ENCODE data around the gene MTG2. TPM values are rescaled to one million over a fixed set of nuclear protein-coding genes. Genes with fewer than 3 reads are reported as not detected.

MTG2 gene
- total RNA-seq, 1 experiment from 2014 or later = 27.9 TPM

DNA sequence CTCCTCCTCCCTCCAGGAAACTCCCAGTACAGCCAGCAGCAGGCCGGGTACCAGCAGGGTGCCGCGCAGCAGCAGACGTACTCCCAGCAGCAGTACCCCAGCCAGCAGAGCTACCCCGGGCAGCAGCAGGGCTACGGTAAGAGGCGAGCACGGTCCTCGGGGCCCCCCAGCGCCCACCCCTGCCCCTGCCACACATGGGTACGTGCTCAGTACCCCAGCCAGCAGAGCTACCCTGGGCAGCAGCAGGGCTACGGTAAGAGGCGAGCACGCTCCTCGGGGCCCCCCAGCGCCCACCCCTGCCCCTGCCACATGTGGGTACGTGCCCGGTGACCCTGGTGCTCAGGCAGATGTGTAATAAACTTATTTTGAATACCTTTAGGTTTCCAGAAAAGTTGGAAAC lies 10.2 kb upstream of the MTG2 start:
- H3K4me3 Mint-ChIP-seq = no peak overlapping the region
- no peaks in the 10 kb centered on the region for H3K27me3 Mint-ChIP-seq (ENCODE audit: low read depth)
- no peak for DNase-seq (ENCODE audit: low spot score)
- H3K9me3 Mint-ChIP-seq = no peaks in the 10 kb centered on the region
- POLR2A ChIA-PET = no interaction called here
- H3K27ac Mint-ChIP-seq = no peak overlapping the region
- H3K4me1 Mint-ChIP-seq = no peaks in the 10 kb centered on the region
- ATAC-seq = no peak
- TF ChIP-seq, protein P1, sequence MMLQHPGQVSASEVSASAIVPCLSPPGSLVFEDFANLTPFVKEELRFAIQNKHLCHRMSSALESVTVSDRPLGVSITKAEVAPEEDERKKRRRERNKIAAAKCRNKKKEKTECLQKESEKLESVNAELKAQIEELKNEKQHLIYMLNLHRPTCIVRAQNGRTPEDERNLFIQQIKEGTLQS (CRISPR knock-in tag; conservative IDR thresholded peaks at IDR 0.05) = no peak
- TF ChIP-seq CREB1 (CRISPR knock-in tag; IDR thresholded peaks at IDR 0.05) = no peak
- TF ChIP-seq ZNF263 (CRISPR knock-in tag; IDR thresholded peaks at IDR 0.05; ENCODE audit: low read depth) = no peak
- TF ChIP-seq ATF1 (CRISPR knock-in tag; IDR thresholded peaks at IDR 0.05) = no peak
- no peak for TF ChIP-seq GRHL2 (CRISPR knock-in tag; IDR thresholded peaks at IDR 0.05; ENCODE audit: insufficient replicate concordance, severe bottlenecking)
- TF ChIP-seq, protein P2, sequence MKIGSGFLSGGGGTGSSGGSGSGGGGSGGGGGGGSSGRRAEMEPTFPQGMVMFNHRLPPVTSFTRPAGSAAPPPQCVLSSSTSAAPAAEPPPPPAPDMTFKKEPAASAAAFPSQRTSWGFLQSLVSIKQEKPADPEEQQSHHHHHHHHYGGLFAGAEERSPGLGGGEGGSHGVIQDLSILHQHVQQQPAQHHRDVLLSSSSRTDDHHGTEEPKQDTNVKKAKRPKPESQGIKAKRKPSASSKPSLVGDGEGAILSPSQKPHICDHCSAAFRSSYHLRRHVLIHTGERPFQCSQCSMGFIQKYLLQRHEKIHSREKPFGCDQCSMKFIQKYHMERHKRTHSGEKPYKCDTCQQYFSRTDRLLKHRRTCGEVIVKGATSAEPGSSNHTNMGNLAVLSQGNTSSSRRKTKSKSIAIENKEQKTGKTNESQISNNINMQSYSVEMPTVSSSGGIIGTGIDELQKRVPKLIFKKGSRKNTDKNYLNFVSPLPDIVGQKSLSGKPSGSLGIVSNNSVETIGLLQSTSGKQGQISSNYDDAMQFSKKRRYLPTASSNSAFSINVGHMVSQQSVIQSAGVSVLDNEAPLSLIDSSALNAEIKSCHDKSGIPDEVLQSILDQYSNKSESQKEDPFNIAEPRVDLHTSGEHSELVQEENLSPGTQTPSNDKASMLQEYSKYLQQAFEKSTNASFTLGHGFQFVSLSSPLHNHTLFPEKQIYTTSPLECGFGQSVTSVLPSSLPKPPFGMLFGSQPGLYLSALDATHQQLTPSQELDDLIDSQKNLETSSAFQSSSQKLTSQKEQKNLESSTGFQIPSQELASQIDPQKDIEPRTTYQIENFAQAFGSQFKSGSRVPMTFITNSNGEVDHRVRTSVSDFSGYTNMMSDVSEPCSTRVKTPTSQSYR (CRISPR knock-in tag; IDR thresholded peaks at IDR 0.05) = no peak
- TF ChIP-seq MYBL2 (CRISPR knock-in tag; IDR thresholded peaks at IDR 0.05) = no peak
- no peak for TF ChIP-seq ZNF121 (CRISPR knock-in tag; IDR thresholded peaks at IDR 0.05)
- TF ChIP-seq ESRRA (CRISPR knock-in tag; IDR thresholded peaks at IDR 0.05; ENCODE audit: borderline replicate concordance) = no peak
- no peak for TF ChIP-seq NFE2L1 (CRISPR knock-in tag; IDR thresholded peaks at IDR 0.05)
- TF ChIP-seq, protein P3, sequence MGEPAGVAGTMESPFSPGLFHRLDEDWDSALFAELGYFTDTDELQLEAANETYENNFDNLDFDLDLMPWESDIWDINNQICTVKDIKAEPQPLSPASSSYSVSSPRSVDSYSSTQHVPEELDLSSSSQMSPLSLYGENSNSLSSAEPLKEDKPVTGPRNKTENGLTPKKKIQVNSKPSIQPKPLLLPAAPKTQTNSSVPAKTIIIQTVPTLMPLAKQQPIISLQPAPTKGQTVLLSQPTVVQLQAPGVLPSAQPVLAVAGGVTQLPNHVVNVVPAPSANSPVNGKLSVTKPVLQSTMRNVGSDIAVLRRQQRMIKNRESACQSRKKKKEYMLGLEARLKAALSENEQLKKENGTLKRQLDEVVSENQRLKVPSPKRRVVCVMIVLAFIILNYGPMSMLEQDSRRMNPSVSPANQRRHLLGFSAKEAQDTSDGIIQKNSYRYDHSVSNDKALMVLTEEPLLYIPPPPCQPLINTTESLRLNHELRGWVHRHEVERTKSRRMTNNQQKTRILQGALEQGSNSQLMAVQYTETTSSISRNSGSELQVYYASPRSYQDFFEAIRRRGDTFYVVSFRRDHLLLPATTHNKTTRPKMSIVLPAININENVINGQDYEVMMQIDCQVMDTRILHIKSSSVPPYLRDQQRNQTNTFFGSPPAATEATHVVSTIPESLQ (CRISPR knock-in tag; IDR thresholded peaks at IDR 0.05) = no peak
- TF ChIP-seq, protein P4, sequence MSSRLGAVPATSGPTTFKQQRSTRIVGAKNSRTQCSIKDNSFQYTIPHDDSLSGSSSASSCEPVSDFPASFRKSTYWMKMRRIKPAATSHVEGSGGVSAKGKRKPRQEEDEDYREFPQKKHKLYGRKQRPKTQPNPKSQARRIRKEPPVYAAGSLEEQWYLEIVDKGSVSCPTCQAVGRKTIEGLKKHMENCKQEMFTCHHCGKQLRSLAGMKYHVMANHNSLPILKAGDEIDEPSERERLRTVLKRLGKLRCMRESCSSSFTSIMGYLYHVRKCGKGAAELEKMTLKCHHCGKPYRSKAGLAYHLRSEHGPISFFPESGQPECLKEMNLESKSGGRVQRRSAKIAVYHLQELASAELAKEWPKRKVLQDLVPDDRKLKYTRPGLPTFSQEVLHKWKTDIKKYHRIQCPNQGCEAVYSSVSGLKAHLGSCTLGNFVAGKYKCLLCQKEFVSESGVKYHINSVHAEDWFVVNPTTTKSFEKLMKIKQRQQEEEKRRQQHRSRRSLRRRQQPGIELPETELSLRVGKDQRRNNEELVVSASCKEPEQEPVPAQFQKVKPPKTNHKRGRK (CRISPR knock-in tag; IDR thresholded peaks at IDR 0.05; ENCODE audit: borderline replicate concordance) = no peak
- TF ChIP-seq, protein P5, sequence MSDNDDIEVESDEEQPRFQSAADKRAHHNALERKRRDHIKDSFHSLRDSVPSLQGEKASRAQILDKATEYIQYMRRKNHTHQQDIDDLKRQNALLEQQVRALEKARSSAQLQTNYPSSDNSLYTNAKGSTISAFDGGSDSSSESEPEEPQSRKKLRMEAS (CRISPR knock-in tag; IDR thresholded peaks at IDR 0.05) = no peak
- no peak for TF ChIP-seq ZNF396 (CRISPR knock-in tag; IDR thresholded peaks at IDR 0.05; ENCODE audit: borderline replicate concordance)
- TF ChIP-seq, protein P6, sequence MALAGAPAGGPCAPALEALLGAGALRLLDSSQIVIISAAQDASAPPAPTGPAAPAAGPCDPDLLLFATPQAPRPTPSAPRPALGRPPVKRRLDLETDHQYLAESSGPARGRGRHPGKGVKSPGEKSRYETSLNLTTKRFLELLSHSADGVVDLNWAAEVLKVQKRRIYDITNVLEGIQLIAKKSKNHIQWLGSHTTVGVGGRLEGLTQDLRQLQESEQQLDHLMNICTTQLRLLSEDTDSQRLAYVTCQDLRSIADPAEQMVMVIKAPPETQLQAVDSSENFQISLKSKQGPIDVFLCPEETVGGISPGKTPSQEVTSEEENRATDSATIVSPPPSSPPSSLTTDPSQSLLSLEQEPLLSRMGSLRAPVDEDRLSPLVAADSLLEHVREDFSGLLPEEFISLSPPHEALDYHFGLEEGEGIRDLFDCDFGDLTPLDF (CRISPR knock-in tag; IDR thresholded peaks at IDR 0.05) = no peak
- TF ChIP-seq, protein P7, sequence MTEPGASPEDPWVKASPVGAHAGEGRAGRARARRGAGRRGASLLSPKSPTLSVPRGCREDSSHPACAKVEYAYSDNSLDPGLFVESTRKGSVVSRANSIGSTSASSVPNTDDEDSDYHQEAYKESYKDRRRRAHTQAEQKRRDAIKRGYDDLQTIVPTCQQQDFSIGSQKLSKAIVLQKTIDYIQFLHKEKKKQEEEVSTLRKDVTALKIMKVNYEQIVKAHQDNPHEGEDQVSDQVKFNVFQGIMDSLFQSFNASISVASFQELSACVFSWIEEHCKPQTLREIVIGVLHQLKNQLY (CRISPR knock-in tag; IDR thresholded peaks at IDR 0.05) = no peak
- TF ChIP-seq IRF2 (CRISPR knock-in tag; IDR thresholded peaks at IDR 0.05; ENCODE audit: borderline replicate concordance, low read depth) = no peak
- H3K36me3 Mint-ChIP-seq = peaks cover 23% of the 10 kb centered on the region
- CTCF ChIA-PET = no interaction called here

All from WTC11 (cell line).